OCI-LY7 (cell line): ENCODE results near the gene ZDHHC22.

ENCODE experiments used
- CTCF ChIP-seq: fragments of 200-600 bp; sonication (generic); conservative IDR thresholded peaks from 2 replicates; pipeline ENCODE4 v1.5.1; 2014; ENCODE audit warnings: mild to moderate bottlenecking, antibody characterized with exemption, low read length, moderate library complexity, mixed read lengths
- EZH2phosphoT487 ChIP-seq: fragments of 200-600 bp; sonication (generic); IDR thresholded peaks from 2 replicates; pipeline ENCODE4 v1.6.1; 2018; ENCODE audit warnings: low read depth, borderline replicate concordance, mild to moderate bottlenecking, mixed run types, antibody characterized with exemption, low read length, moderate library complexity, mixed read lengths

GRCh38 chr14:77141214-77142004 lies at the start of gene ZDHHC22:
- no peak for TF ChIP-seq CTCF
- no peak for TF ChIP-seq EZH2phosphoT487
